ENCODE measurements around the gene NAA20.

GRCh38 chr20:19967445-19967844 is 49.7 kb upstream of the NAA20 start:
- no peak for TF ChIP-seq CTCF (conservative IDR thresholded peaks at IDR 0.05; ENCODE audit: low read depth, low read length)
- TF ChIP-seq EZH2phosphoT487 (IDR thresholded peaks at IDR 0.05; ENCODE audit: borderline replicate concordance, low read length) = no peak
- TF ChIP-seq EZH2 (IDR thresholded peaks at IDR 0.05; ENCODE audit: low read length, unreplicated experiment) = no peak

All from PC-3 (cell line).